DOHH2 (cell line): ENCODE measurements around the gene TST.

Experiments used
- EZH2phosphoT487 ChIP-seq: fragments of 200-600 bp; sonication (generic); IDR thresholded peaks from 2 replicates; pipeline ENCODE4 v1.6.1; 2017; ENCODE audit warnings: borderline replicate concordance, mild to moderate bottlenecking, antibody characterized with exemption, low read length, moderate library complexity, mixed read lengths
- TF ChIP-seq, protein P1 (sequence below): fragments of 200-600 bp; sonication (generic); IDR thresholded peaks from one replicate; pipeline ENCODE4 v1.5.1; 2014; ENCODE audit warnings: antibody characterized with exemption, mild to moderate bottlenecking, low read depth, low read length; ENCODE audit not compliant: poor library complexity, severe bottlenecking

DNA sequence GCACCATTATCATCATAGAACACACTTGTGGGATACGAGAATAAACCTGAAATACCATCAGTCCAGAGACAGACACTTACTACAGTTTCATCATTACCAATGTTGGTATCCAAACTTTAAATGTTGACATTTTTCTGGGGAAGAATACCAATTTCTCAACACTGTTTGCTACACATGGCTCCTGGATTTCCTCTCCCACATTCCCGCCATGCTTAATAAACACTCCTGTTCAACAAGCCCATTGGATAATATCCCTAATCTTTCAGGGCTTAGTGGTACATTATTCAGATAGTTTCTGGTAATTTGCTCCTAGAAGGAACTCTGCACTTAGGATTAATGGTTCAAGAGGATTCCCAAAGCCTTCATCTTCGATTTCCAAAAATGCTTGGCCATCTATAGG is 57.6 kb downstream of the TST start:
- TF ChIP-seq, protein P1, sequence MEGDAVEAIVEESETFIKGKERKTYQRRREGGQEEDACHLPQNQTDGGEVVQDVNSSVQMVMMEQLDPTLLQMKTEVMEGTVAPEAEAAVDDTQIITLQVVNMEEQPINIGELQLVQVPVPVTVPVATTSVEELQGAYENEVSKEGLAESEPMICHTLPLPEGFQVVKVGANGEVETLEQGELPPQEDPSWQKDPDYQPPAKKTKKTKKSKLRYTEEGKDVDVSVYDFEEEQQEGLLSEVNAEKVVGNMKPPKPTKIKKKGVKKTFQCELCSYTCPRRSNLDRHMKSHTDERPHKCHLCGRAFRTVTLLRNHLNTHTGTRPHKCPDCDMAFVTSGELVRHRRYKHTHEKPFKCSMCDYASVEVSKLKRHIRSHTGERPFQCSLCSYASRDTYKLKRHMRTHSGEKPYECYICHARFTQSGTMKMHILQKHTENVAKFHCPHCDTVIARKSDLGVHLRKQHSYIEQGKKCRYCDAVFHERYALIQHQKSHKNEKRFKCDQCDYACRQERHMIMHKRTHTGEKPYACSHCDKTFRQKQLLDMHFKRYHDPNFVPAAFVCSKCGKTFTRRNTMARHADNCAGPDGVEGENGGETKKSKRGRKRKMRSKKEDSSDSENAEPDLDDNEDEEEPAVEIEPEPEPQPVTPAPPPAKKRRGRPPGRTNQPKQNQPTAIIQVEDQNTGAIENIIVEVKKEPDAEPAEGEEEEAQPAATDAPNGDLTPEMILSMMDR = no peak
- TF ChIP-seq EZH2phosphoT487 = no peak
